CD8-positive, alpha-beta memory T cell (primary cell): ENCODE results near the gene SUSD6. TPM values are rescaled to one million over a fixed set of nuclear protein-coding genes. Genes with fewer than 3 reads are reported as not detected.

Experiments
- CTCF ChIA-PET: fragments of 350-600 bp; sonication (Branson Sonifier 250); formaldehyde crosslinking; loops from one replicate; lab custom pipeline; 2021; ENCODE audit warnings: antibody characterized with exemption; lab: Charles Lee
- POLR2A ChIA-PET: fragments of 350-600 bp; sonication (Branson Sonifier 250); formaldehyde crosslinking; loops from one replicate; lab custom pipeline; 2021; ENCODE audit warnings: antibody characterized with exemption; lab: Charles Lee
- DNase-seq, 5 donors: peaks; one replicate each; pipeline versions ENCODE4 v3.0.0 to v3.0.0-alpha.2; 2020 to 2022; ENCODE audit warnings: mixed read lengths in 1 of 5
- H3K27ac ChIP-seq: one replicate; pipeline ENCODE4 v1.7.0; 2013; ENCODE audit warnings: low read depth, mild to moderate bottlenecking, low read length, moderate library complexity
- H3K27me3 ChIP-seq: 2 replicates; pipeline ENCODE4 v1.7.0; 2013; ENCODE audit warnings: low read length, mild to moderate bottlenecking; ENCODE audit not compliant: insufficient read depth, poor library complexity, severe bottlenecking
- H3K36me3 ChIP-seq: 2 replicates; pipeline ENCODE4 v1.7.0; 2013; ENCODE audit warnings: mild to moderate bottlenecking, low read length, moderate library complexity; ENCODE audit not compliant: insufficient read depth
- H3K4me1 ChIP-seq: 2 replicates; pipeline ENCODE4 v1.7.0; 2013; ENCODE audit warnings: mild to moderate bottlenecking, low read length, moderate library complexity; ENCODE audit not compliant: insufficient read depth
- H3K4me3 ChIP-seq: 2 replicates; pipeline ENCODE4 v1.7.0; 2013; ENCODE audit warnings: mild to moderate bottlenecking, low read length
- H3K9me3 ChIP-seq: 2 replicates; pipeline ENCODE4 v1.7.0; 2013; ENCODE audit warnings: mild to moderate bottlenecking, low read length
- H3K27ac Mint-ChIP-seq, 8 donors: one replicate each; pipeline ENCODE4 v1.8.0; 2020 to 2021; ENCODE audit warnings: mixed read lengths in 8 of 8, mild to moderate bottlenecking in 6 of 8, inconsistent platforms in 3 of 8, moderate library complexity in 3 of 8
- H3K27me3 Mint-ChIP-seq, 2 donors: one replicate each; pipeline ENCODE4 v1.8.0; 2020 to 2021; ENCODE audit warnings: mixed read lengths in 2 of 2, mild to moderate bottlenecking in 1 of 2, moderate library complexity in 1 of 2
- H3K36me3 Mint-ChIP-seq, 3 donors: one replicate each; pipeline ENCODE4 v1.8.0; 2020 to 2021; ENCODE audit warnings: mixed read lengths in 3 of 3, inconsistent platforms in 1 of 3, mild to moderate bottlenecking in 1 of 3
- H3K4me1 Mint-ChIP-seq, 3 donors: one replicate each; pipeline ENCODE4 v1.8.0; 2020 to 2021; ENCODE audit warnings: mixed read lengths in 3 of 3, inconsistent platforms in 1 of 3, mild to moderate bottlenecking in 1 of 3
- H3K4me3 Mint-ChIP-seq, 7 donors: one replicate each; pipeline ENCODE4 v1.8.0; 2020 to 2021; ENCODE audit warnings: mixed read lengths in 7 of 7, mild to moderate bottlenecking in 6 of 7, moderate library complexity in 4 of 7, inconsistent platforms in 2 of 7
- H3K9me3 Mint-ChIP-seq, 5 donors: one replicate each; pipeline ENCODE4 v1.8.0; 2020 to 2022; ENCODE audit warnings: mixed read lengths in 5 of 5, mild to moderate bottlenecking in 3 of 5, moderate library complexity in 2 of 5, inconsistent platforms in 1 of 5
- polyA plus RNA-seq: library from polyadenylated mRNA; unstranded; fragments of 300-500 nt; fragmentation: Illumina TruSeq; gene quantifications from one replicate; pipeline ENCODE4 v1.2.3, GENCODE V29; 2021
- total RNA-seq, 2 experiments: library from RNA; stranded (reverse); gene quantifications; one replicate each; pipeline ENCODE4 v1.2.3, GENCODE V29; 2021

The SUSD6 gene
- total and polyA plus RNA-seq, 3 experiments from 2014 or later, result 9.3 to 53.9 (median 51.4) TPM

DNA sequence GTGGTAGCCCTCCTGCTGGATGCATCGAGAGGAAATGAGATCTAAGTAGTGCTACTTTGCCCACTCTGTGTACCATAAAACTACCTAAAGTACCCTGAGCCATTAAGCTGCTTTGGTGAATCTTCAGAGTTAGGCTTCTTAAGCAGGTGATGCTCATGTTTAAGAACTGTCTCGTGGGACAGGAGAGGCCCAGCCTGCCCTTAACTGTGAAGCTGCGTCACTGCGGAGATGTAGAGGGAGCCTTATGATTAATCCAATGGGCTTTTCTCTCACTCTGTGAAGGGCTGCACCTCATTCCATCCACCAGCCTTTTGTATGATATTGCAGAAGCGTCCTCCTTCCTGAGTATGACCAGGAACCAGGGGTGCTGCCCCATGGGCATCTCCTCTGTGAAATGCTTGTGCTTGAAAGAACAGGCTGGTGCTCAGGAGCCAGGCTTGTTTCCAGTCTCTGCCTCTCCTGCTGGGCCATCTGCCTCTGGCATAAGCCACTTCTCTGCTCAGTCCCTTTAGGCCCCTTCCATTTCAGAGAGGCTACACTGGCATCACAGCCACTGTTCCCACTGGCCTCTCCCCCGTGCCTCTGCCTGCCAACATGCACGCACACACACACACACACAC, 30.0 kb upstream of the SUSD6 start:
- no peaks in the 10 kb centered on the region for H3K4me1 Mint-ChIP-seq
- H3K36me3 Mint-ChIP-seq, result no peaks in the 10 kb centered on the region
- H3K27ac Mint-ChIP-seq, result peak overlapping the region in 2 of 8 donors; percentile 19 to 47
- no peaks in the 10 kb centered on the region for H3K27me3 ChIP-seq
- no peaks in the 10 kb centered on the region for H3K9me3 ChIP-seq
- H3K4me1 ChIP-seq, result no peaks in the 10 kb centered on the region
- no peaks in the 10 kb centered on the region for H3K9me3 Mint-ChIP-seq
- H3K27ac ChIP-seq, result no peak overlapping the region
- H3K4me3 ChIP-seq, result no peak overlapping the region
- H3K36me3 ChIP-seq, result no peaks in the 10 kb centered on the region
- ChIA-PET POLR2A (no interaction called here), CTCF (interaction anchor here (3.4 kb wide), 1 partner anchor 145 kb away, joined by 19 read pairs; no protein-coding TSS in a partner anchor)
- DNase-seq, result no peak
- H3K27me3 Mint-ChIP-seq, result peaks cover 3 to 11% of the 10 kb centered on the region in 2 donors
- H3K4me3 Mint-ChIP-seq, result no peak overlapping the region

- Histone ChIP-seq H3K4me3 (no peak overlapping the region), H3K27ac (no peak overlapping the region), H3K36me3 (no peaks in the 10 kb centered on the region), H3K9me3 (no peaks in the 10 kb centered on the region), H3K4me1 (no peaks in the 10 kb centered on the region), H3K27me3 (no peaks in the 10 kb centered on the region)
- CTCF ChIA-PET, result no interaction called here
- Mint-ChIP-seq H3K27me3 (peaks cover 3 to 5% of the 10 kb centered on the region in 2 donors), H3K4me3 (no peak overlapping the region), H3K9me3 (no peaks in the 10 kb centered on the region), H3K27ac (no peak overlapping the region), H3K4me1 (no peaks in the 10 kb centered on the region), H3K36me3 (no peaks in the 10 kb centered on the region)
- DNase-seq, result no peak
- POLR2A ChIA-PET, result no interaction called here
Observed at GRCh38 chr14:69582212-69582611, 29.2 kb upstream of the SUSD6 start.

DNA sequence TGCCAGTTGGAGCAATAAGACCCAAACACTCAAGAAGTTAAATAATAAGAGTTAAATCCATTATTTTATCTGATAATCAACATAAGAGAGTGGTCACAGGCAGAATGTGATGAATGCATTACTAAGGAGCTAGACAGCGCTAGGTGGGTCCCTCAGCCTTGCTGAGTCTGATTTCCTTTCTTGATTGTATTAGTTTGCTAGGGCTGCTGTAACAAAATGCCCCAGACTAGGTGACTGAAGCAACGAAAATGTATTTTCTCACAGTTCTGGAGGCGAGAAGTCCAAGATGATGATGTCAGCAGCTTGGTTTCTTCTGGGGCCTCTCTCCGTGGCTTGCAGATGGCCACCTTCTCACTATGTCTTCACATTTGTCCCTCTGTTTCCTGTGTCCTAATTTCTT, 28.6 kb upstream of the SUSD6 start:
- Mint-ChIP-seq H3K27ac (no peak overlapping the region), H3K9me3 (no peaks in the 10 kb centered on the region), H3K27me3 (peaks cover 3 to 5% of the 10 kb centered on the region in 2 donors), H3K4me3 (no peak overlapping the region), H3K4me1 (no peaks in the 10 kb centered on the region), H3K36me3 (no peaks in the 10 kb centered on the region)
- no peak overlapping the region for H3K27ac ChIP-seq
- POLR2A ChIA-PET, result no interaction called here
- H3K9me3 ChIP-seq, result no peaks in the 10 kb centered on the region
- no peak for DNase-seq
- no peak overlapping the region for H3K4me3 ChIP-seq
- H3K27me3 ChIP-seq, result no peaks in the 10 kb centered on the region
- no peaks in the 10 kb centered on the region for H3K4me1 ChIP-seq
- CTCF ChIA-PET, result interaction anchor here (4.4 to 4.5 kb wide), 2 partner anchors 7 to 144 kb away, joined by 18 to 50 read pairs; partner anchors contain the start of gene CCDC177
- H3K36me3 ChIP-seq, result no peaks in the 10 kb centered on the region

DNA sequence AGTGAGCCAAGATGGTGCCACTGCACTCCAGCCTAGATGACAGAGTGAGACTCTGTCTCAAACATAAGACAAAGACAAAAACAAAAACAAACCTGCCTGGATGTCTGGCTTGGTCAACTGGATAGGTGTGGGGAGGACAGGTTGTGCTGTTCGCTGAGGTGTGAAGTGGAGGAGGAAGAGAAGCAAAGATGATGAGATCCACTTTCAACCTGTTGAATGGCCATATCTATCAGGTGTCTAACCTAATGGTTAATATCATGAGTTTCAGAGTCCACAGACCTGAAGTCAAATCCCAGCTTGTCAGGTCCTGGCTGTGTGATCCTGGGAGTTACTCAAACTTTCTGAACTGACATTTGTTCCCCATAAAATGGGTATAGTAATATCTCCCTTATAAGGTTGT, 27.0 kb upstream of the SUSD6 start:
- ChIA-PET POLR2A (interaction anchor here (1.3 kb wide), 1 partner anchor 28 kb away, joined by 3 read pairs; no protein-coding TSS in a partner anchor), CTCF (interaction anchor here (0.7 to 4.5 kb wide), 18 partner anchors 8 to 341 kb away, joined by 3 to 50 read pairs (median 4); partner anchors contain the start of gene CCDC177)
- H3K4me1 Mint-ChIP-seq, result no peaks in the 10 kb centered on the region
- H3K27me3 Mint-ChIP-seq, result peaks cover 2 to 5% of the 10 kb centered on the region in 2 donors
- no peaks in the 10 kb centered on the region for H3K9me3 Mint-ChIP-seq
- Histone ChIP-seq H3K9me3 (no peaks in the 10 kb centered on the region), H3K4me1 (no peaks in the 10 kb centered on the region), H3K27me3 (no peaks in the 10 kb centered on the region), H3K27ac (no peak overlapping the region), H3K36me3 (no peaks in the 10 kb centered on the region), H3K4me3 (no peak overlapping the region)
- no peak for DNase-seq
- no peak overlapping the region for H3K4me3 Mint-ChIP-seq
- no peaks in the 10 kb centered on the region for H3K36me3 Mint-ChIP-seq
- peak overlapping the region in 1 of 8 donors; percentile 9 for H3K27ac Mint-ChIP-seq

GRCh38 chr14:69586404-69586803, 25.0 kb upstream of the SUSD6 start:
- Mint-ChIP-seq H3K9me3 (no peaks in the 10 kb centered on the region), H3K27ac (no peak overlapping the region), H3K4me3 (no peak overlapping the region), H3K36me3 (no peaks in the 10 kb centered on the region), H3K4me1 (no peaks in the 10 kb centered on the region), H3K27me3 (peaks cover 4 to 5% of the 10 kb centered on the region in 2 donors)
- Histone ChIP-seq H3K9me3 (no peaks in the 10 kb centered on the region), H3K4me1 (no peaks in the 10 kb centered on the region), H3K36me3 (no peaks in the 10 kb centered on the region), H3K4me3 (no peak overlapping the region), H3K27me3 (no peaks in the 10 kb centered on the region), H3K27ac (no peak overlapping the region)
- POLR2A ChIA-PET, result no interaction called here
- no peak for DNase-seq
- CTCF ChIA-PET, result interaction anchor here (1.3 to 4.5 kb wide), 6 partner anchors 10 to 144 kb away, joined by 3 to 50 read pairs (median 10); partner anchors contain the start of gene CCDC177

- Histone ChIP-seq H3K4me1 (no peaks in the 10 kb centered on the region), H3K27ac (no peak overlapping the region), H3K27me3 (no peaks in the 10 kb centered on the region), H3K4me3 (no peak overlapping the region), H3K36me3 (no peaks in the 10 kb centered on the region), H3K9me3 (no peaks in the 10 kb centered on the region)
- Mint-ChIP-seq H3K27me3 (peaks cover 7% of the 10 kb centered on the region in 2 donors), H3K27ac (peak overlapping the region in 1 of 8 donors; percentile 15), H3K4me3 (no peak overlapping the region), H3K4me1 (no peaks in the 10 kb centered on the region), H3K36me3 (no peaks in the 10 kb centered on the region), H3K9me3 (no peaks in the 10 kb centered on the region)
- ChIA-PET POLR2A (no interaction called here), CTCF (interaction anchor here (1.6 kb wide), 1 partner anchor 143 kb away, joined by 4 read pairs; no protein-coding TSS in a partner anchor)
- DNase-seq, result no peak
Observed at GRCh38 chr14:69587389-69587788, 24.0 kb upstream of the SUSD6 start.

DNA sequence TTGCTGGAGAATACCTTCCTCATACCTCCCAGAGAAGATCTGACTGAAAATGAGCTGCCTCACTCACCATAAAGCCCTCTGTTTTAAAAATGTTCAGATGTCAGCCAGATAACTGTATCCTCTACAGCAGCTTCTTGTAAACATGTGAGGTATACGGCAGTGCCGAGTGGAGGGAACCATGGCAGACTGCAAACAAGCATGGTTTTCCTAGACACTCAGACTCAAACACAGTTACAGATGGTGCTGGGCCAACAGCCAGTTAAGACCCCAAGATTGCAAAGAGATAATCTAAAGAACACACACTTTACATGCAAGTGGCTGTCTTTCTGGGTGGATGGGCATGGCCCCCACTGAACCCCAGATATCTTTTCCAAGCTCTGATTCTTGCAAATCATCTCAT, 20.1 kb upstream of the SUSD6 start:
- no peaks in the 10 kb centered on the region for H3K36me3 ChIP-seq
- ChIA-PET CTCF (interaction anchor here (0.7 kb wide), 1 partner anchor 135 kb away, joined by 3 read pairs; no protein-coding TSS in a partner anchor), POLR2A (no interaction called here)
- no peak overlapping the region for H3K27ac ChIP-seq
- H3K27ac Mint-ChIP-seq, result peak overlapping the region in 1 of 8 donors; percentile 43
- no peak overlapping the region for H3K4me3 Mint-ChIP-seq
- DNase-seq, result no peak
- no peaks in the 10 kb centered on the region for H3K4me1 Mint-ChIP-seq
- no peak overlapping the region for H3K4me3 ChIP-seq
- peaks cover 3 to 7% of the 10 kb centered on the region in 2 donors for H3K27me3 Mint-ChIP-seq
- no peaks in the 10 kb centered on the region for H3K27me3 ChIP-seq
- H3K36me3 Mint-ChIP-seq, result no peaks in the 10 kb centered on the region
- no peaks in the 10 kb centered on the region for H3K4me1 ChIP-seq
- H3K9me3 Mint-ChIP-seq, result no peaks in the 10 kb centered on the region
- H3K9me3 ChIP-seq, result no peaks in the 10 kb centered on the region

GRCh38 chr14:69593018-69593677, 18.2 kb upstream of the SUSD6 start:
- DNase-seq, result no peak
- CTCF ChIA-PET, result interaction anchor here (1.0 to 1.4 kb wide), 4 partner anchors 8 to 134 kb away, joined by 3 to 6 read pairs (median 4); no protein-coding TSS in a partner anchor
- H3K27ac Mint-ChIP-seq, result no peak overlapping the region
- peaks cover 3 to 7% of the 10 kb centered on the region in 2 donors for H3K27me3 Mint-ChIP-seq
- no peaks in the 10 kb centered on the region for H3K4me1 ChIP-seq
- no peaks in the 10 kb centered on the region for H3K4me1 Mint-ChIP-seq
- no peaks in the 10 kb centered on the region for H3K9me3 ChIP-seq
- POLR2A ChIA-PET, result no interaction called here
- no peaks in the 10 kb centered on the region for H3K9me3 Mint-ChIP-seq
- no peaks in the 10 kb centered on the region for H3K36me3 ChIP-seq
- H3K36me3 Mint-ChIP-seq, result no peaks in the 10 kb centered on the region
- no peak overlapping the region for H3K4me3 Mint-ChIP-seq
- H3K27me3 ChIP-seq, result no peaks in the 10 kb centered on the region
- no peak overlapping the region for H3K27ac ChIP-seq
- no peak overlapping the region for H3K4me3 ChIP-seq
